K562 (cell line): Measurements from ENCODE around the gene TTC39C. TPM values are rescaled to one million over a fixed set of nuclear protein-coding genes. Genes with fewer than 3 reads are reported as not detected.

Experiments used
- ASH1L ChIP-seq: fragments of 450-650 bp; IDR thresholded peaks from 2 replicates; pipeline ENCODE4 v1.6.1; 2018; ENCODE audit warnings: borderline replicate concordance, mild to moderate bottlenecking, low read depth; ENCODE audit not compliant: partially characterized antibody
- DDX20 ChIP-seq: fragments of 450-650 bp; IDR thresholded peaks from 2 replicates; pipeline ENCODE4 v1.6.1; 2016; ENCODE audit warnings: missing genetic modification characterization, low read depth, mild to moderate bottlenecking, missing compliant biosample characterization, moderate library complexity
- HMG20A ChIP-seq: fragments of 450-650 bp; formaldehyde crosslinking; conservative IDR thresholded peaks from 2 replicates; pipeline ENCODE4 v1.4.0; 2020; ENCODE audit warnings: mild to moderate bottlenecking, mixed read lengths
- KDM4B ChIP-seq, 2 experiments: fragments of 450-650 bp in 1 of 2; sonication (generic) in 1 of 2; IDR thresholded peaks; 2 replicates each; pipeline ENCODE4 v1.6.1; 2016 to 2017; ENCODE audit warnings: borderline replicate concordance in 2 of 2, antibody characterized with exemption in 1 of 2, low read depth in 1 of 2, mild to moderate bottlenecking in 1 of 2
- TCFL5 ChIP-seq: fragments of 250-450 bp; sonication (Bioruptor Pico); conservative IDR thresholded peaks from 2 replicates; pipeline ENCODE4 v1.6.1; 2021; ENCODE audit warnings: mild to moderate bottlenecking, moderate library complexity, matching md5 sums
- ZNF121 ChIP-seq: sonication (generic); formaldehyde crosslinking; conservative IDR thresholded peaks from 2 replicates; pipeline ENCODE4 v1.8.0; 2022; ENCODE audit warnings: missing genetic modification reagents
- ZNF561 ChIP-seq: fragments of 450-650 bp; formaldehyde crosslinking; conservative IDR thresholded peaks from 2 replicates; pipeline ENCODE4 v1.4.0; 2020; ENCODE audit warnings: mild to moderate bottlenecking, moderate library complexity
- polyA plus RNA-seq, 8 experiments: library from polyadenylated mRNA; depleted of rRNA in 4 of 8; stranded (reverse) in 5 of 8; unstranded in 3 of 8; fragments of >200 nt; fragmentation: Nextera tagmentation in 2 of 8; fragmentation: Illumina TruSeq in 1 of 8; extraction: Ambion mirVana in 2 of 8; extraction: Trizol in 1 of 8; gene quantifications; 2 replicates each; pipeline versions ENCODE4 v1.2.1 to v1.2.3, GENCODE V29; 2011 to 2014; ENCODE audit warnings: inconsistent platforms in 1 of 8, missing spikeins in 1 of 8
- total RNA-seq, 7 experiments: library from RNA; depleted of rRNA in 6 of 7; stranded (reverse); fragments of >200 nt in 6 of 7; fragmentation: Illumina TruSeq in 2 of 7; extraction: Trizol in 2 of 7; gene quantifications; 2 replicates each; pipeline versions ENCODE4 v1.2.1 to v1.2.3, GENCODE V29; 2011 to 2021; ENCODE audit warnings: low replicate concordance in 1 of 7
- TF ChIP-seq, protein P1 (sequence below): fragments of 450-650 bp; IDR thresholded peaks from 2 replicates; pipeline ENCODE4 v1.7.0; 2016; ENCODE audit warnings: borderline replicate concordance
- TF ChIP-seq, protein P2 (sequence below): fragments of 450-650 bp; IDR thresholded peaks from 2 replicates; pipeline ENCODE4 v1.6.1; 2017; ENCODE audit warnings: antibody characterized with exemption, mild to moderate bottlenecking

TTC39C gene
- total and polyA plus RNA-seq, 9 of the 15 experiments (the other 6 are each of a cell fraction or from before 2014, with no cell fraction given), result 0.01 to 0.58 (median 0.18) TPM; not detected in 5

DNA sequence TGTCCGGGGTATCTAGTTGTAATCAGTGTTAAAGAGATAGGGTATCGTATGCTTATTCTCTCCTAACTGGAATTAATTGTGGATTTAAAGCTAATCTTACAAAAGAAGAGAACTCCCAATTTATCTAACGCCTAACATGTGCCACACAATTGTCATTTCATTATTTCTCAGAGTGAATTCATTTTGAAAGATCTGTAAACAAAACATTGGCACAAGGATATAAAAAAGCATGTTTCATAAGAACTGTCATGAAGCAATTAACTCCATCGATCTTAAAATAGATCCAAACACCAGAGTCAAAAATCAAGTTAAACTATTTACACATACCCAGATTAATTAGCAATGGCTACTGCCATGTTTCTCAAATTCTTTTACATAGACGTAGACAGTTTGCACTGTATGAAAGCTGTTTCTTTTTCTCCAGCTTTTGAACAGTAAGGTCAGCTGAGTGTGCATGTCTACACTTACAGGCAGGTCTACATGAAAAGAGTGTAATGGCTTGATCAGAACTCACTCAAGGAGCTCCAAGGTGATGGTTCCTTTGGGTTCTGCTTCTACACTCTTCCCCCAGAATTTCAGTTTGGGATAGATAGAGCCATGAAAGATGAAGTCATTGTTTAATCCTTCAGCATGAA lies 163.1 kb downstream of the TTC39C start (continued):
- TF ChIP-seq, protein P1, sequence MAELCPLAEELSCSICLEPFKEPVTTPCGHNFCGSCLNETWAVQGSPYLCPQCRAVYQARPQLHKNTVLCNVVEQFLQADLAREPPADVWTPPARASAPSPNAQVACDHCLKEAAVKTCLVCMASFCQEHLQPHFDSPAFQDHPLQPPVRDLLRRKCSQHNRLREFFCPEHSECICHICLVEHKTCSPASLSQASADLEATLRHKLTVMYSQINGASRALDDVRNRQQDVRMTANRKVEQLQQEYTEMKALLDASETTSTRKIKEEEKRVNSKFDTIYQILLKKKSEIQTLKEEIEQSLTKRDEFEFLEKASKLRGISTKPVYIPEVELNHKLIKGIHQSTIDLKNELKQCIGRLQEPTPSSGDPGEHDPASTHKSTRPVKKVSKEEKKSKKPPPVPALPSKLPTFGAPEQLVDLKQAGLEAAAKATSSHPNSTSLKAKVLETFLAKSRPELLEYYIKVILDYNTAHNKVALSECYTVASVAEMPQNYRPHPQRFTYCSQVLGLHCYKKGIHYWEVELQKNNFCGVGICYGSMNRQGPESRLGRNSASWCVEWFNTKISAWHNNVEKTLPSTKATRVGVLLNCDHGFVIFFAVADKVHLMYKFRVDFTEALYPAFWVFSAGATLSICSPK, result no peak
- no peak for TF ChIP-seq HMG20A (CRISPR knock-in tag)
- no peak for TF ChIP-seq ZNF561
- no peak for TF ChIP-seq DDX20
- TF ChIP-seq, protein P2, sequence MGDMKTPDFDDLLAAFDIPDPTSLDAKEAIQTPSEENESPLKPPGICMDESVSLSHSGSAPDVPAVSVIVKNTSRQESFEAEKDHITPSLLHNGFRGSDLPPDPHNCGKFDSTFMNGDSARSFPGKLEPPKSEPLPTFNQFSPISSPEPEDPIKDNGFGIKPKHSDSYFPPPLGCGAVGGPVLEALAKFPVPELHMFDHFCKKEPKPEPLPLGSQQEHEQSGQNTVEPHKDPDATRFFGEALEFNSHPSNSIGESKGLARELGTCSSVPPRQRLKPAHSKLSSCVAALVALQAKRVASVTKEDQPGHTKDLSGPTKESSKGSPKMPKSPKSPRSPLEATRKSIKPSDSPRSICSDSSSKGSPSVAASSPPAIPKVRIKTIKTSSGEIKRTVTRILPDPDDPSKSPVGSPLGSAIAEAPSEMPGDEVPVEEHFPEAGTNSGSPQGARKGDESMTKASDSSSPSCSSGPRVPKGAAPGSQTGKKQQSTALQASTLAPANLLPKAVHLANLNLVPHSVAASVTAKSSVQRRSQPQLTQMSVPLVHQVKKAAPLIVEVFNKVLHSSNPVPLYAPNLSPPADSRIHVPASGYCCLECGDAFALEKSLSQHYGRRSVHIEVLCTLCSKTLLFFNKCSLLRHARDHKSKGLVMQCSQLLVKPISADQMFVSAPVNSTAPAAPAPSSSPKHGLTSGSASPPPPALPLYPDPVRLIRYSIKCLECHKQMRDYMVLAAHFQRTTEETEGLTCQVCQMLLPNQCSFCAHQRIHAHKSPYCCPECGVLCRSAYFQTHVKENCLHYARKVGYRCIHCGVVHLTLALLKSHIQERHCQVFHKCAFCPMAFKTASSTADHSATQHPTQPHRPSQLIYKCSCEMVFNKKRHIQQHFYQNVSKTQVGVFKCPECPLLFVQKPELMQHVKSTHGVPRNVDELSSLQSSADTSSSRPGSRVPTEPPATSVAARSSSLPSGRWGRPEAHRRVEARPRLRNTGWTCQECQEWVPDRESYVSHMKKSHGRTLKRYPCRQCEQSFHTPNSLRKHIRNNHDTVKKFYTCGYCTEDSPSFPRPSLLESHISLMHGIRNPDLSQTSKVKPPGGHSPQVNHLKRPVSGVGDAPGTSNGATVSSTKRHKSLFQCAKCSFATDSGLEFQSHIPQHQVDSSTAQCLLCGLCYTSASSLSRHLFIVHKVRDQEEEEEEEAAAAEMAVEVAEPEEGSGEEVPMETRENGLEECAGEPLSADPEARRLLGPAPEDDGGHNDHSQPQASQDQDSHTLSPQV, result no peak
- TF ChIP-seq ASH1L, result no peak
- no peak for TF ChIP-seq KDM4B (IDR thresholded peaks at IDR 0.05; ENCODE audit: borderline replicate concordance in 2 of 2, low read depth in 1 of 2)
- TF ChIP-seq ZNF121 (CRISPR knock-in tag), result no peak
- TF ChIP-seq TCFL5 (CRISPR knock-in tag), result no peak
